Thyroid gland (tissue), 4 donors: ENCODE data around the gene PBX3. TPM values are rescaled to one million over a fixed set of nuclear protein-coding genes. Genes with fewer than 3 reads are reported as not detected.

ENCODE experiments used
- DNase-seq, 2 donors: peaks; one replicate each; pipeline ENCODE4 v3.0.0-alpha.2; 2019
- H3K27ac ChIP-seq, 3 donors: fragments of 200-600 bp; sonication (generic); 1 replicate in 2 of 3; 2 replicates in 1 of 3; pipeline ENCODE4 v1.5.1; 2016 to 2019; ENCODE audit warnings: mild to moderate bottlenecking in 1 of 3, moderate library complexity in 1 of 3
- H3K27me3 ChIP-seq: fragments of 200-600 bp; sonication (generic); one replicate; pipeline ENCODE4 v1.5.1; 2019
- H3K36me3 ChIP-seq, 2 donors: fragments of 200-600 bp; sonication (generic); one replicate each; pipeline ENCODE4 v1.5.1; 2016 to 2019
- H3K4me1 ChIP-seq, 2 donors: fragments of 200-600 bp; sonication (generic); one replicate each; pipeline ENCODE4 v1.5.1; 2017 to 2019
- H3K4me3 ChIP-seq, 3 donors: fragments of 200-600 bp; sonication (generic); replicated peaks in 1 of 3; 1 replicate in 2 of 3; 2 replicates in 1 of 3; pipeline ENCODE4 v1.5.1; 2016; ENCODE audit warnings: mild to moderate bottlenecking in 1 of 3
- H3K9me3 ChIP-seq: fragments of 200-600 bp; sonication (generic); one replicate; pipeline ENCODE4 v1.5.1; 2017
- POLR2A ChIP-seq, 2 donors: fragments of 450-650 bp; IDR thresholded peaks; one replicate each; pipeline ENCODE4 v1.6.1; 2017; ENCODE audit warnings: antibody characterized with exemption in 2 of 2, mild to moderate bottlenecking in 2 of 2, moderate library complexity in 1 of 2
- WGBS, 2 donors: methylation state at CpG; one replicate each; pipeline ENCODE4 v1.1.5; 2017; 5-methylcytosine and 5-hydroxymethylcytosine counted together
- intact Hi-C: fragments of 100-400 bp; cut with DNase I; formaldehyde crosslinking; loops from one replicate; pipeline ENCODE4 v1.15.1; 2023
- total RNA-seq, 4 donors: library from RNA; depleted of rRNA; stranded (reverse); fragments of >200 nt; gene quantifications; one replicate each; pipeline ENCODE4 v1.2.3, GENCODE V29; 2016
- TF ChIP-seq, protein P1 (sequence below), 6 experiments: fragments of 200-600 bp in 3 of 6; fragments of 450-650 bp in 3 of 6; sonication (generic) in 3 of 6; IDR thresholded peaks; one replicate each; pipeline ENCODE4 v1.5.1; 2016 to 2019; ENCODE audit warnings: antibody characterized with exemption in 6 of 6, mild to moderate bottlenecking in 2 of 6, inconsistent platforms in 1 of 6, moderate library complexity in 1 of 6

Gene PBX3
- total RNA-seq, 4 donors from 2014 or later: 68.5 to 108 (median 71.3) TPM

DNA sequence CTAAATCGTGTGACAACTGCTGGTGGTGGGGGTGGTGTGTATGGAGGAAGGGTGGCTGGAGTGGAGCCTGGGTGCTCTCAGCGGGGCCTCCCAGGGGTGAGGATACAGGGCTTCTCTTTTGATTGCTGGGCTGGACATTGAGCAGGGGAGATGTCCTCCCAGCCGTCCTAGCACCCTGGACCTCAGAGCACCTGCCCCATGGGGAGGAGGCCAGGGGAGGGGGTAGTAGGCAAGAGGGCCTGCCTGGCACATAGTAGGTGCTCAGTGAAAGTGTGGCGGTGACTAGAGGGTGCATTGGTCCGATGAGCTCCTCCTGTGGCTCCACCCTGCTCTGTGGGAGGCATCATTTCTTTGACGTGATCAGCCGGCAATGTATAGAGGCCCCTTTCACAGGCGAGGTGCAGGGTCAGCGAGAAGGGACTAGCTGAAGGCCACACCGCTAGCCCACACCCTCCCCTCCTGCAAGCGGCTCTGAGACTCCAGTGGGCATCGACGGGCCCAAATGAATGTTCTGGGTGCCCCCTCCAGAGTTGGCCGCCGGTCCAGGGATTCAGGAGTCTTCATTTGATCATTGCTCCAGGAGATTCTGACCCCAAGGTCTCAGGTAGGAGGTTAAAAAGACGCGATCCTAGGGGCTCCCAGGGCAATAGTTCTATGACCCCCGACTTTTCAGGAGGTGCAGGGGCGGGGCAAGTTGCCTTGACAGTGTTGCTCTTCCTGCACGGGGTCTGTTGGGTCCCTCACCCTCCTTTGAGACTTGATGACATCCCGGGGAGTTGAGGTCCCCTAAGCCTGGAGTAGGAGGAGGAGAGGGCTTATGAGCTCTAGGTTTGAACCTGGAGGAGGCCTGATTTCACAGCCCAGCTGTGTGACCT is 255.5 kb downstream of the PBX3 start:
- DNase-seq: no peak
- WGBS, 2 donors: 93% methylated on average over 18 to 20 of the region's 21 CpGs
- TF ChIP-seq, protein P1, sequence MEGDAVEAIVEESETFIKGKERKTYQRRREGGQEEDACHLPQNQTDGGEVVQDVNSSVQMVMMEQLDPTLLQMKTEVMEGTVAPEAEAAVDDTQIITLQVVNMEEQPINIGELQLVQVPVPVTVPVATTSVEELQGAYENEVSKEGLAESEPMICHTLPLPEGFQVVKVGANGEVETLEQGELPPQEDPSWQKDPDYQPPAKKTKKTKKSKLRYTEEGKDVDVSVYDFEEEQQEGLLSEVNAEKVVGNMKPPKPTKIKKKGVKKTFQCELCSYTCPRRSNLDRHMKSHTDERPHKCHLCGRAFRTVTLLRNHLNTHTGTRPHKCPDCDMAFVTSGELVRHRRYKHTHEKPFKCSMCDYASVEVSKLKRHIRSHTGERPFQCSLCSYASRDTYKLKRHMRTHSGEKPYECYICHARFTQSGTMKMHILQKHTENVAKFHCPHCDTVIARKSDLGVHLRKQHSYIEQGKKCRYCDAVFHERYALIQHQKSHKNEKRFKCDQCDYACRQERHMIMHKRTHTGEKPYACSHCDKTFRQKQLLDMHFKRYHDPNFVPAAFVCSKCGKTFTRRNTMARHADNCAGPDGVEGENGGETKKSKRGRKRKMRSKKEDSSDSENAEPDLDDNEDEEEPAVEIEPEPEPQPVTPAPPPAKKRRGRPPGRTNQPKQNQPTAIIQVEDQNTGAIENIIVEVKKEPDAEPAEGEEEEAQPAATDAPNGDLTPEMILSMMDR (IDR thresholded peaks at IDR 0.05): no peak
- TF ChIP-seq POLR2A (IDR thresholded peaks at IDR 0.05): no peak
- no peaks in the 10 kb centered on the region for H3K36me3 ChIP-seq
- intact Hi-C loops: no loop called here
- H3K4me3 ChIP-seq: no peak overlapping the region
- no peak overlapping the region for H3K27ac ChIP-seq
- peaks cover under 1% of the 10 kb centered on the region in 2 donors for H3K4me1 ChIP-seq
- H3K27me3 ChIP-seq: no peaks in the 10 kb centered on the region
- H3K9me3 ChIP-seq: no peaks in the 10 kb centered on the region

DNA sequence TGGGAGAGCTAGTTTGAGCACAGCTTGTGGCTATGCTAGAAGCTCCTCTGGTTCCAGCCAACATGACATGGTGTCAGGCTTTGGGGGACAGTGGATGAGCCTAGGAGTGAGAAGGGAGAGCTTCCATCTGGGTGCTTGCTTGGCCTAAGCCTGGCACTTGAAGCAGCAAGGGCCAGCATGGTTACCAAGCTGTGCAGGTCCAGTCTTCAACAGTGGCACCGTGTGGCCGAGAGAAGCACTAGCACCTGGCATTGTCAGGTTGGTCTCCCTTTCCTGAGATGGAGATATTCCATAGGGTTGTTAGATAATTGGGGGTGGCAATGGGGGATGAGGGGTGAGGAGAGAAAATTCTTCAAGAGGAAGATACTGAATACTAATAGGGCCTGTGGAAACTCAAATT is 261.9 kb downstream of the PBX3 start:
- WGBS, 2 donors: 86 to 100% methylated on average over 2 of the region's 2 CpGs
- no peaks in the 10 kb centered on the region for H3K9me3 ChIP-seq
- no peak overlapping the region for H3K4me3 ChIP-seq
- TF ChIP-seq, protein P1 (IDR thresholded peaks at IDR 0.05): no peak
- TF ChIP-seq POLR2A (IDR thresholded peaks at IDR 0.05): no peak
- no peak overlapping the region for H3K27ac ChIP-seq
- DNase-seq: no peak
- H3K36me3 ChIP-seq: no peaks in the 10 kb centered on the region
- intact Hi-C loops: no loop called here
- no peaks in the 10 kb centered on the region for H3K4me1 ChIP-seq
- H3K27me3 ChIP-seq: no peaks in the 10 kb centered on the region

DNA sequence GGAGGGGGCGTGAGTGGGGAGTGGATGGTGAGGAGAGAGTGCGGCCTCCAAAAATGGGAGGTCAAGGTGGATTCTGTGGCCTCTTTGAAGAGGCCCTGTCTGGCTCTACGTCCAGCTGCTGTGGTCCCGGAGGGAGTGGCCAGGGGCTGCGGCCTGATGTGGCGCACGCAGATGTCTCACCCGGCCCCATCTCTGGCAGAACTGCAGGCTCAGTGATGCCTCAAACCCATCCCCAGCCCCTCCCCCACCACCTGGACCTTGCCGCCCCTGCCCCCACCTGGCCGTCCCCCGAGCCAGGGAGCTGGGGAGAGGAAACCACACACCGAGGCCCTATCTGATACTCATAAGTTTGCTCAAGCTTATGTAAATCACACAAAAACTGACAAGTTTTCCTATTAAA is 267.6 kb downstream of the PBX3 start:
- Histone ChIP-seq H3K4me1 (no peaks in the 10 kb centered on the region), H3K9me3 (no peaks in the 10 kb centered on the region), H3K36me3 (no peaks in the 10 kb centered on the region), H3K4me3 (no peak overlapping the region), H3K27ac (no peak overlapping the region), H3K27me3 (no peaks in the 10 kb centered on the region)
- intact Hi-C loops: no loop called here
- no peak for DNase-seq
- 66% methylated on average over 12 of the region's 12 CpGs for WGBS, 2 donors
- TF ChIP-seq, protein P1 (IDR thresholded peaks at IDR 0.05): no peak
- TF ChIP-seq POLR2A (IDR thresholded peaks at IDR 0.05): no peak

DNA sequence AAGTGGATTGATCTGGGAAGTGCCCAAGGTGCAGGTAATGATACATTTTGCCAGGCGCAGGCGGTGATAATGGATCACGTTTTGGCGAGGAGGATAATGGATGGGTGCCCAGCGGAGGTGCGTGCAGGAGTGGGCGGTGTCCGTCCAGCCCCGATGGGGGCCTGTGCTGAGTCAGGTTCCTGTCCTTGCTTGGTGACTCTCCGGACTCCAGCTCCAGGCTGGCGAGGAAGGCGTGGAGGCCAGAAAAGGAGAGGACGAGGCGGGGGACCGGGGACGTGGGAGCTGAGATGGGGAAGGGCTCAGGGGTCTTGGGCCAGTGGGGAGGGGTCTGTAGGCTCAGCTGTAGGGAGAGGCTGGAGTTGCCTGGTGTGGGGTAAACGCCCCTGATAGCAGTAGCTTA is 268.3 kb downstream of the PBX3 start:
- DNase-seq: no peak

More for the DNA sequence above, 268.3 kb downstream of the PBX3 start:
- Histone ChIP-seq H3K9me3 (no peaks in the 10 kb centered on the region), H3K4me1 (no peaks in the 10 kb centered on the region), H3K27me3 (no peaks in the 10 kb centered on the region), H3K36me3 (no peaks in the 10 kb centered on the region), H3K27ac (no peak overlapping the region), H3K4me3 (no peak overlapping the region)
- intact Hi-C loops: no loop called here
- TF ChIP-seq POLR2A (IDR thresholded peaks at IDR 0.05): no peak
- TF ChIP-seq, protein P1 (IDR thresholded peaks at IDR 0.05): no peak
- WGBS, 2 donors: 92 to 93% methylated on average over 17 of the region's 17 CpGs
